Neural cell (in vitro differentiated cells): Measurements from ENCODE around the gene EIF2B5. TPM values are rescaled to one million over a fixed set of nuclear protein-coding genes. Genes with fewer than 3 reads are reported as not detected.

ENCODE experiments used
- H2AFZ ChIP-seq: fragments of 200-600, 300-800 bp; sonication (generic), shearing (Covaris generic); 2 replicates; pipeline ENCODE4 v1.6.0; 2014; ENCODE audit warnings: low read depth, mild to moderate bottlenecking, antibody characterized with exemption, low read length, moderate library complexity
- H3F3A ChIP-seq: fragments of 200-600 bp; shearing (Covaris generic); 2 replicates; pipeline ENCODE4 v1.6.1; 2016; ENCODE audit warnings: mild to moderate bottlenecking, moderate library complexity, mixed read lengths, antibody characterized with exemption, low read length; ENCODE audit not compliant: insufficient read depth, poor library complexity, severe bottlenecking
- H3K27ac ChIP-seq: fragments of 200-600, 300-800 bp; sonication (generic), shearing (Covaris generic); 2 replicates; pipeline ENCODE4 v1.5.1; 2014; ENCODE audit warnings: mild to moderate bottlenecking, low read length, moderate library complexity
- H3K27me3 ChIP-seq: fragments of 300-800, 200-600 bp; sonication (generic), shearing (Covaris generic); 2 replicates; pipeline ENCODE4 v1.6.0; 2014; ENCODE audit warnings: mild to moderate bottlenecking, low read depth, low read length, moderate library complexity; ENCODE audit not compliant: insufficient read depth
- H3K36me3 ChIP-seq: fragments of 300-800, 200-600 bp; sonication (generic), shearing (Covaris generic); 2 replicates; pipeline ENCODE4 v1.5.1; 2014; ENCODE audit warnings: mild to moderate bottlenecking, antibody characterized with exemption, low read length, moderate library complexity; ENCODE audit not compliant: insufficient read depth
- H3K4me2 ChIP-seq: fragments of 300-800, 200-600 bp; sonication (generic), shearing (Covaris generic); 2 replicates; pipeline ENCODE4 v1.6.0; 2014; ENCODE audit warnings: mild to moderate bottlenecking, low read length
- H3K4me3 ChIP-seq: fragments of 300-800, 200-600 bp; sonication (generic), shearing (Covaris generic); 2 replicates; pipeline ENCODE4 v1.5.1; 2014; ENCODE audit warnings: mild to moderate bottlenecking, low read length, moderate library complexity
- H3K79me2 ChIP-seq: fragments of 200-600 bp; shearing (Covaris generic); replicated peaks from 2 replicates; pipeline ENCODE4 v1.6.0; 2014; ENCODE audit warnings: mild to moderate bottlenecking, low read length, moderate library complexity; ENCODE audit not compliant: insufficient read depth
- H3K9ac ChIP-seq: fragments of 300-800, 200-600 bp; sonication (generic), shearing (Covaris generic); 2 replicates; pipeline ENCODE4 v1.6.1; 2016; ENCODE audit warnings: mild to moderate bottlenecking, low read length, mixed read lengths
- H3K9me2 ChIP-seq: fragments of 200-600 bp; shearing (Covaris generic); 2 replicates; pipeline ENCODE4 v1.6.1; 2016; ENCODE audit warnings: mild to moderate bottlenecking, low read length, mixed read lengths; ENCODE audit not compliant: insufficient read depth
- H3K9me3 ChIP-seq: fragments of 200-600, 300-800 bp; sonication (generic), shearing (Covaris generic); 2 replicates; pipeline ENCODE4 v1.6.1; 2016; ENCODE audit warnings: mild to moderate bottlenecking, mixed run types, low read length, moderate library complexity, mixed read lengths
- H4K20me1 ChIP-seq: fragments of 200-600 bp; shearing (Covaris generic); 2 replicates; pipeline ENCODE4 v1.6.1; 2016; ENCODE audit warnings: mild to moderate bottlenecking, mixed run types; ENCODE audit not compliant: insufficient read depth
- EP300 ChIP-seq: fragments of 450-650 bp; conservative IDR thresholded peaks from 2 replicates; pipeline ENCODE4 v1.6.1; 2014; ENCODE audit warnings: antibody characterized with exemption, mild to moderate bottlenecking, moderate library complexity; ENCODE audit not compliant: poor library complexity, severe bottlenecking
- EZH2 ChIP-seq: fragments of 200-600, 300-800 bp; shearing (Covaris generic), sonication (generic); IDR thresholded peaks from 2 replicates; pipeline ENCODE4 v1.6.1; 2014; ENCODE audit warnings: antibody characterized with exemption, low read length, borderline replicate concordance, mild to moderate bottlenecking; ENCODE audit not compliant: insufficient read depth, poor library complexity, severe bottlenecking
- MXI1 ChIP-seq: fragments of 450-650 bp; conservative IDR thresholded peaks from 2 replicates; pipeline ENCODE4 v1.6.1; 2014; ENCODE audit warnings: antibody characterized with exemption, mild to moderate bottlenecking; ENCODE audit not compliant: poor library complexity, severe bottlenecking
- POLR2AphosphoS5 ChIP-seq: IDR thresholded peaks from 2 replicates; pipeline ENCODE4 v1.6.1; 2012
- RAD21 ChIP-seq: fragments of 450-650 bp; conservative IDR thresholded peaks from 2 replicates; pipeline ENCODE4 v1.6.1; 2014; ENCODE audit warnings: antibody characterized with exemption, mild to moderate bottlenecking, moderate library complexity
- SMC3 ChIP-seq: fragments of 450-650 bp; conservative IDR thresholded peaks from 2 replicates; pipeline ENCODE4 v1.6.1; 2014; ENCODE audit warnings: antibody characterized with exemption, mild to moderate bottlenecking, moderate library complexity; ENCODE audit not compliant: poor library complexity
- TAF1 ChIP-seq: IDR thresholded peaks from 2 replicates; pipeline ENCODE4 v1.6.1; 2012; ENCODE audit warnings: low read depth
- polyA plus RNA-seq: library from polyadenylated mRNA; depleted of rRNA; stranded (reverse); fragments of >200 nt; gene quantifications from 2 replicates; pipeline ENCODE4 v1.2.3, GENCODE V29; 2014
- TF ChIP-seq, protein P1 (sequence below): IDR thresholded peaks from 2 replicates; pipeline ENCODE4 v1.6.1; 2012; ENCODE audit warnings: borderline replicate concordance
- TF ChIP-seq, protein P2 (sequence below): fragments of 450-650 bp; IDR thresholded peaks from 2 replicates; pipeline ENCODE4 v1.5.1; 2014; ENCODE audit warnings: antibody characterized with exemption, mild to moderate bottlenecking, moderate library complexity; ENCODE audit not compliant: poor library complexity, severe bottlenecking

The EIF2B5 gene
- polyA plus RNA-seq, 1 donor from 2014 or later, result 112 TPM

GRCh38 chr3:184132945-184133344 is 2.2 kb upstream of the EIF2B5 start:
- H2AFZ ChIP-seq, result no peak overlapping the region

DNA sequence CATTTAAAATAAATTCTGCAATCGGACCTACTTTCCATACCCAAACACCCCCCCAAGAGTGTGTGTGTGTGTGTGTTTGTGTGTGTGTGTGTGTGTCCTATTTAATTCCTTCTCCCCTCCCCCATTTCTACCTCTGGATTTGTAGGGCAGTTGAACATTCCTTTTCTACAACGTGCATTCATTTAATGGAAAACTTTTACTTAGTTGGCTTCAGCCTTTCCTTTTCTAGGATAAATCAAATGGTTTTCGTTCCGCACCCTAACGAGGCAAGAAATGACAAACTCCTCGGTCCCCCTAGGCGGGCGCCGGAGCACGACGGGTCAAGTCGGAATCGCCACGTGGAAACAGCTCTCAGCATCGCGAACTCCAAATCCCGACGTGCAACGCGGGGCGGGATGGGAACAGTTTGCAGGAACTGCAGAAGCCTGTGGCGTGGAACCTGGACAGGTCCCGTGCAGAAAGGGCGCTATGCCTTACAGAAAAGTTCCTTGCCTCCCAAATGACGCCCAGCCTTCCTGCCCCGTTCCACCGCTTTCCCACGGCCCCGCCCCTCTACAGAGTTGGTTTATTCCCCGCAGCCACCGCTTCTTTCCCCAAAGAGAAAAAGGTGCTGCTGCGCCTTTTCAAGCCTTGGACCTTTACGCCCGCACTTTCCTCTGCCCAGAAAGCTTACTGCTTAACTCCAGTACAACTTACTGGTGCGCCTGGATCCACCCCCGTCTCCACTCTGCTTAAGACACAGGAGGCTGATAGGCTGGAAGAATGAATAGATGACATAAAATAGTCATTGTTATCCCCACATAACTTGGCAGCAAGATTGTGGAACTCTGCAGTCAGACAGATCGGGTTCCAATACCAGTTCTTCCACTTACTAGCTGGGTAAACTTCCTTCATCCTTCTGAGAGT is 1.1 kb upstream of the EIF2B5 start:
- TF ChIP-seq, protein P1, sequence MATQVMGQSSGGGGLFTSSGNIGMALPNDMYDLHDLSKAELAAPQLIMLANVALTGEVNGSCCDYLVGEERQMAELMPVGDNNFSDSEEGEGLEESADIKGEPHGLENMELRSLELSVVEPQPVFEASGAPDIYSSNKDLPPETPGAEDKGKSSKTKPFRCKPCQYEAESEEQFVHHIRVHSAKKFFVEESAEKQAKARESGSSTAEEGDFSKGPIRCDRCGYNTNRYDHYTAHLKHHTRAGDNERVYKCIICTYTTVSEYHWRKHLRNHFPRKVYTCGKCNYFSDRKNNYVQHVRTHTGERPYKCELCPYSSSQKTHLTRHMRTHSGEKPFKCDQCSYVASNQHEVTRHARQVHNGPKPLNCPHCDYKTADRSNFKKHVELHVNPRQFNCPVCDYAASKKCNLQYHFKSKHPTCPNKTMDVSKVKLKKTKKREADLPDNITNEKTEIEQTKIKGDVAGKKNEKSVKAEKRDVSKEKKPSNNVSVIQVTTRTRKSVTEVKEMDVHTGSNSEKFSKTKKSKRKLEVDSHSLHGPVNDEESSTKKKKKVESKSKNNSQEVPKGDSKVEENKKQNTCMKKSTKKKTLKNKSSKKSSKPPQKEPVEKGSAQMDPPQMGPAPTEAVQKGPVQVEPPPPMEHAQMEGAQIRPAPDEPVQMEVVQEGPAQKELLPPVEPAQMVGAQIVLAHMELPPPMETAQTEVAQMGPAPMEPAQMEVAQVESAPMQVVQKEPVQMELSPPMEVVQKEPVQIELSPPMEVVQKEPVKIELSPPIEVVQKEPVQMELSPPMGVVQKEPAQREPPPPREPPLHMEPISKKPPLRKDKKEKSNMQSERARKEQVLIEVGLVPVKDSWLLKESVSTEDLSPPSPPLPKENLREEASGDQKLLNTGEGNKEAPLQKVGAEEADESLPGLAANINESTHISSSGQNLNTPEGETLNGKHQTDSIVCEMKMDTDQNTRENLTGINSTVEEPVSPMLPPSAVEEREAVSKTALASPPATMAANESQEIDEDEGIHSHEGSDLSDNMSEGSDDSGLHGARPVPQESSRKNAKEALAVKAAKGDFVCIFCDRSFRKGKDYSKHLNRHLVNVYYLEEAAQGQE, result no peak
- TF ChIP-seq MXI1, result peak; percentile 94
- H4K20me1 ChIP-seq, result no peaks in the 10 kb centered on the region
- peaks cover 24% of the 10 kb centered on the region for H3K79me2 ChIP-seq
- peak overlapping the region; percentile 81 for H3K9ac ChIP-seq
- peak overlapping the region; percentile 75 for H3K4me3 ChIP-seq
- H3K9me2 ChIP-seq, result no peaks in the 10 kb centered on the region
- peak overlapping the region; percentile 58 for H2AFZ ChIP-seq
- peak overlapping the region; percentile 97 for H3K4me2 ChIP-seq
- no peaks in the 10 kb centered on the region for H3K27me3 ChIP-seq
- H3K9me3 ChIP-seq, result no peaks in the 10 kb centered on the region
- H3F3A ChIP-seq, result peaks cover 3% of the 10 kb centered on the region
- H3K27ac ChIP-seq, result peak overlapping the region; percentile 79
- H3K36me3 ChIP-seq, result no peaks in the 10 kb centered on the region

More at GRCh38 chr3:184132945-184133344, 2.2 kb upstream of the EIF2B5 start:
- H4K20me1 ChIP-seq, result no peaks in the 10 kb centered on the region
- no peak for TF ChIP-seq MXI1
- TF ChIP-seq SMC3, result no peak
- no peak for TF ChIP-seq RAD21
- TF ChIP-seq, protein P1, result no peak
- no peak for TF ChIP-seq TAF1
- no peak for TF ChIP-seq EP300
- TF ChIP-seq, protein P2, sequence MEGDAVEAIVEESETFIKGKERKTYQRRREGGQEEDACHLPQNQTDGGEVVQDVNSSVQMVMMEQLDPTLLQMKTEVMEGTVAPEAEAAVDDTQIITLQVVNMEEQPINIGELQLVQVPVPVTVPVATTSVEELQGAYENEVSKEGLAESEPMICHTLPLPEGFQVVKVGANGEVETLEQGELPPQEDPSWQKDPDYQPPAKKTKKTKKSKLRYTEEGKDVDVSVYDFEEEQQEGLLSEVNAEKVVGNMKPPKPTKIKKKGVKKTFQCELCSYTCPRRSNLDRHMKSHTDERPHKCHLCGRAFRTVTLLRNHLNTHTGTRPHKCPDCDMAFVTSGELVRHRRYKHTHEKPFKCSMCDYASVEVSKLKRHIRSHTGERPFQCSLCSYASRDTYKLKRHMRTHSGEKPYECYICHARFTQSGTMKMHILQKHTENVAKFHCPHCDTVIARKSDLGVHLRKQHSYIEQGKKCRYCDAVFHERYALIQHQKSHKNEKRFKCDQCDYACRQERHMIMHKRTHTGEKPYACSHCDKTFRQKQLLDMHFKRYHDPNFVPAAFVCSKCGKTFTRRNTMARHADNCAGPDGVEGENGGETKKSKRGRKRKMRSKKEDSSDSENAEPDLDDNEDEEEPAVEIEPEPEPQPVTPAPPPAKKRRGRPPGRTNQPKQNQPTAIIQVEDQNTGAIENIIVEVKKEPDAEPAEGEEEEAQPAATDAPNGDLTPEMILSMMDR, result no peak
- no peak for TF ChIP-seq POLR2AphosphoS5
- no peak for TF ChIP-seq EZH2
- H3F3A ChIP-seq, result peaks cover 3% of the 10 kb centered on the region
- H3K9ac ChIP-seq, result no peak overlapping the region
- no peaks in the 10 kb centered on the region for H3K9me3 ChIP-seq
- no peaks in the 10 kb centered on the region for H3K9me2 ChIP-seq
- no peaks in the 10 kb centered on the region for H3K36me3 ChIP-seq
- H3K27ac ChIP-seq, result no peak overlapping the region
- no peaks in the 10 kb centered on the region for H3K27me3 ChIP-seq
- H3K79me2 ChIP-seq, result peaks cover 22% of the 10 kb centered on the region
- no peak overlapping the region for H3K4me2 ChIP-seq
- H3K4me3 ChIP-seq, result no peak overlapping the region
